GM18861 (cell line): ENCODE measurements around the gene RPN2.

ENCODE experiments used
- ATAC-seq: cut with Tn5 transposase; IDR thresholded peaks from one replicate; pipeline ENCODE4 v1.9.1; 2021; ENCODE audit not compliant: unreplicated experiment

RPN2 gene

DNA sequence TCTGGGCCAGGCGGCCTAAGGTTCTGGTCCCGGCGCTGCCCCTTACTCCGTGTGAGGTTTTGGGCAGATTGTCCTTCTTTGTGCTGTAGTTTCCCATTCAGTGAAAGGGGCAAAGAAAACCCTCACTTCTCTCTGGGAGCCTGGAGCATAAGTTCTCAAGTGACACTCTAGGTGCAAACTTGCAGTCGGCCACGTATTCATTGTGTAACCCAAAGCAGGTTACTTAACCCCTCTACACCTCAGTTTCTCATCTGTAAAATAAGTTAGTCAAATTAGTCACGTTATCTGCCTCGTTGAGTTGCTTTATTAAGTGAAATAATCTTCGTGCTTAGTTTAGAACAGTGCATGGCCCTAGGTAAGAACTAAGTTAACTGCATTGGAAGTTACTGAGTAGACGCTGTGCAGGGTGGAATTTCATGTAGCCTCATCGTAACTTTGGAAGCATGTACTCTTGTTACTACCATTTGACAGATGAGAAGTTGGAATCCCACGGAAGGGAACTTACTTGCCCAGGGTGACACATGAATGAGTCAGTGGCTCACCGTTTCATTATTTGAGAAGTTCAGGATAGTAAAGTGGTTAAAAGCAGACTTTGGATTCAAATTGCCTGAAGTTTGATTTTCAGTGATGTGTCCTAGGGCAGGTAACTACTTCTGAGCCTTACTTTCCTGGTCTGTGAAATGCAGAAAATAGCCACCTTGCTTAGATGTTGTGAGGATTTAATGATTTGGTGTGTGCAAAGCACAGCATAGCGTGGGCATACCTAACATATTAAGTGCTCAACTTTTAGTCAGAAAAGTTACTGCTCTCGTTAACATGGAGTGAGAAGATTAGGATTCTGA, 774 bp downstream of the RPN2 start:
- ATAC-seq, result no peak

DNA sequence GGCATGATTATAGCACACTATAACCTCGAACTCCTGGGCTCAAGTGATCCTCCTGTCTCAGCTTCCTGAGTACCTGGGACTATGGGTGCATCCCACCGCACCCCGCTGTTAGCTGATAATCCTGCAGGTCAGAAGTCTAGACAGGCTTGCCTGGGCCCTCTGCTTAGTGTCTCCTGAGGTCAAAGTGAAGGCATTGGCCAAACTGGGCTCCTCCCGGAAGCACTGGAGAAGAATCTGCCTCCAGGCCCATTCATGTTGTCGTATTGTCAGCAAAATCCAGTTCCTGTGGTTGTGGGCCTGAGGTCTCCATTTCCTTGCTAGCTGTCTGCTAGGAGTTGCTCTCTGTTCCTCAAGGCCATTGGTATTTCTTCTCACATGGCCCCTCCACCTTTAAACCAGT, 6.6 kb downstream of the RPN2 start:
- ATAC-seq, result no peak

DNA sequence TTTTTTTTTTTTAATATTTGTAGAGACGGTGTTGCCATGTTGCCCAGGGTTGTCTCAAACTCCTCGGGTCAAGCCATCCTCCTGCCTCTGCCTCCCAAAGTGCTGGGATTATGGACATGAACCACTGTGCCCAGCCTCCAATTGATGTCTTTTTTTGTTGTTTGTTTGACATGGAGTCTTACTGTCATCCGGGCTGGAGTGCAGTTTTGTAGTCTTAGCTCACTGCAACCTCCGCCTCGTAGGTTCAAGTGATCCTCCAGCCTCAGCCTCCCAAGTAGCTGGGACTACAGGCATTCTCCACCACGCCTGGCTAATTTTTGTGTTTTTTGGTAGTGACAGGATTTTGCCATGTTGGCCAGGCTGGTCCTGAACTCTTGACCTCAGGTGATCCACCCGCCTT, 9.7 kb downstream of the RPN2 start:
- ATAC-seq, result no peak

DNA sequence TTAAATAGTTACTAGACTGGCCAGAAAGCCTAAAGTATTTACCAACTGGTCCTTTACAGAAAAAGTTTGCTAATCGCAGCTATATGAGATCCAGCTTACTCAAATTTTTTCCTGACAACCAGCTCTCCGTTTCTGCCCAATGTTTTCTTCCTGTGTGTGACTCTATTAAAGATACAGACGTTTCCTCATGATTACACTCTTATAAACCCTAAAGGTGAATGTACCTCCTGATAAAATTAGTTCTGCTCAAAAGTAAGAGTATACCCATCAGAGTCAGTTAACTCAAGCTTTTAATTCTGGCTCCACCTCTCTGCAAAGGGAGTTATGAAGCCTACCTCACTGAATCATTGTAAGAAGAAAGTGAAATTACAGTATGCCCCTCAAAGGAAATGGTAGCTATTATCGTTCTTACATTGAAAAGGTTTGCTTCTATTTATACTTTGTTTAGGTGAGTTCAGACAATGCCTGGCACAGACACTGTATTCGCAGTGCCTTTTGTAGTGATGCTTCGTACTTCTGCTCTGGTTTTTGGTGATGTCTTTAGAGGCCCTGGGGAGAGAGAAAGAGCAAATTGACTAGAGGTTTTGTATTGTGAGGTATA, 10.4 kb downstream of the RPN2 start:
- no peak for ATAC-seq

DNA sequence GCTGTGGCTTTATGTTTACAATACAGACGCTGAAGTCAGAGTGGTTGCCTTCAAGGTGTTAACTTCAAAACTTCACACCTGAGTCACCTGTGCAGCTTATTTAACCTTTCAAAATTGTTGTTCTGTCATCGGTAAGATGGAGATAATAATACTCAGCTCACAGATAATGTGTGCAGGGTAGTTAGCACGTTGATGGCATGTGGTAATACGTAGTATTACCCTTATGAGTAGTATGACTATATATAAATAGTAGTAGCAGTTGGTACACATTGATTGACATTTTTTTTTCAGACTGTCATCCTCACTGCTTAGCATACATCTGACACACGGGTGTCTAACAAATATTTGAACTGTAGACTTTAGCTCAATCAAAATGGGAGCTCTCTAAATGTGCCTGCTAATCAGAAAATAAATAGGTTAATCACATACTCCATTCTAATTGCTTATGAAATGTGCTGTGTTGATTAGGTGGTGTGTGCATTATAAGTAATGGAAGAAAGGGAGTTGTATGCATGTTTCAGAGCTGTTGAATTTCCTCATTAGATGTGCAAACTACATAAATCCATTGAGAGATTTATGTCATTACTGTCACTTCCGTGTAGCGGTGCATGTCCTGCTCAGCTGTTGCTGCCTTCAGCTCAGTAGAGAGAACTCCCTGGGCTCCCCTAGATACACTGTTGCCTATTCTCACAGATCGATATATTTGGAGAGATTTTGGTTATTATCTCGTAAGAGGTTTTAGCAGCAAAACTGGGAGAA, 11.4 kb downstream of the RPN2 start:
- no peak for ATAC-seq

DNA sequence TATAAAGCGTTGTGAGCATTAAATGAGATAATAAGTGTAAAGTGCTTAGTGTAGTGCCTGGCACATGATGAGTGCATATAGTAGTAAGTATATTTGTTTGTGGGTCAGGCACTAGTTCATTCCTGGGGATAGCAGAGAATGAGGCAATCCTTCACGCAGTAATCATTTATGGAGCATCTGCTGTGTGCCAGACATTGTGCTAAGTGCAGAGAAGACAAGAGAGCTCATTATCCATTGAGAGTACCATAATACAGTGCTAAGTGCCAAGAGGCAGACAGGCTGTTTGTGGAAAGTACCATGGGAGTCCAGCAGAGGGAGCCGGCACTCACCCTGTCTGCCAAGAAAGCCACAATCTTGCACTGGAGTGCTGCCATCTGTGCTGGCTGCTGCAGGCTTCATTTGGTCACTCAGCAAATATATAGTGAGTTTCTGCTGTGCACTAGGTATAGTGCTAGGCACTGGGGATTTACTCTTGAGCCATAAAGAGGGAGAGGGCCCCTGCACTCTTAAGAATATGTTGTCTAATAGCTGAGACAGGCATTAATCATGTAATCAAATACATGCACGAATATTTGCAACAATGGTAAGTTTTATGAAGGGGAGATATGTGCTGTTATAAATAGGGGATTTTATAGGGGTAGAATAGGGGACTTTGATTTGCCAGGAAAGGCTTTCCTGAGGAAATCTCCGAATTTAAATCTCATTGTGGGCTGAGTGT, 13.2 kb downstream of the RPN2 start:
- ATAC-seq, result no peak

DNA sequence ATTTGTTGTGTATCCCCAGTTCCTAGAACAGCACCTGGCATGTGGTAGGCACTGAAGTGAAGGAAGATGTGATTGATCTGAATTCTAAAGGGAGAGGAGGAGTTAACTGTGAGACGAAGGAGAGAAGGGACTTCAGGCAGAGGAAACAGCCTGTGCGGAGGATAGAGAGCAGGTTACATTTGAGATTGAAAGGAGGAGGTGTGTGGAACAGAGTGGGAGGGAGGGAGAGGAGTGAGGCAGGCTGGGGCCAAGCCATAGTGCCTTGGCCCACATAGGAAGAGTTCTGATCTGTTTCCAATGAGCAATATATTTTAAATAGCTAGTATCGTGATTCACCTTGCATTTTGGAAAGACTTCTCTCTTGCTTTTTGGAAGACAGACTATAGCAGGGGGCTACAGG, 14.1 kb downstream of the RPN2 start:
- no peak for ATAC-seq

DNA sequence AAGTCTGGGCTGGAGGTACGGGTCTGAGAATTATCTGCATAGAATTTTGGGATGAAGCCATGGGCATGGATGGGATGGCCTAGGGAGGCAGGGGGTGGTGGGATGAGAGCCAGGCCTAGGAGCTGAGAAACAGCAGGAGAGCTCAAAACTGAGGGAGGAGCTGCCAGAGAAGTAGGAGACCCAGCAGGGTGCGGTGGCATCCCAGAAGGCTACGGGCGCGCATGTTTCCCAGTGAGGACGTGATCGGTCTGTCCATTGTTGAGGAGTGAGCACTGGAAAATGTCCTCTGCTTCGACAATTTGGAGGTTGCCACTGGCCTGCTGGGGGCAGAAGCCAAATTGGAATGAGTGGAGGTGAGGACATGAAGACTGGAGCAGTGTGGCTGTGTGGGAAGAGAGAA, 14.7 kb downstream of the RPN2 start:
- no peak for ATAC-seq

DNA sequence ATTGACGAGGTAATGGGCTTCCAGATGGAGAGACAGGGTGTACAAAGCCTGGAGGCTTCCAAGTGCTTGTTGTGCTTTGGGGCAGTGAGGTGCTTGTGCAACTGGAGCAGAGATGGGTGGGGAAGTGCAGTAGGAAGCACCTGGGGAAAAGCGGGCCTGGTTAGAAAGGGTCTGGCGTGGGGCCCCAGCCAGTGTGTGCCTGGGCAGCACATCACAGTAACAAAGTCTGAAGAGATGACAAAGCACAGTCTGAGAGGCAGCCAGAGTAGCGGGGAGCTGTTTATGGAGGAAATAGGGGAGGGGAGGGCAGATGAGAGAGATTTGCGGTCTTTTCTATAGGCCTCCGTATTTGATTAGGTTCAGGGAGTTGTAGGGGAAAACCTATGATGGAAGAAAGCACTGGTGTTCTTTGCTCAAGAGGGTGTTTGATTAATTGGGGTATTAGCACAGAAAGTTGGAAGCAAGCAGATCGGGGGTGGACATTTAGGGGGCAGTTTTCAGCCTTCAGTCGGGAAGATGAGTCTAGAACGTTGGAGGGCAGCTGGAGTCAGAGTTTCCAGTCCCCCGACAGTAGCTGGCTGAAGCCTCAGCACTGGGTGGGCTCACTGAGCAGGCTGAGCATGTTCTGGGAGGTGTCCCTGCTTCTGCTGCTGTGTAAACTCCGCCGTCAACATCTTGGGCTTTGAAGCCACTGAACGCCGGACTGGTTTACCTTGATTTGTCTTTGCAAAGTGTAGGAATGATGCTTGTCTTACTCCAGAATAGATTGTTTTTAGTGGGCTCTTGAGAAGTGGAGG, 15.7 kb downstream of the RPN2 start:
- ATAC-seq, result no peak

DNA sequence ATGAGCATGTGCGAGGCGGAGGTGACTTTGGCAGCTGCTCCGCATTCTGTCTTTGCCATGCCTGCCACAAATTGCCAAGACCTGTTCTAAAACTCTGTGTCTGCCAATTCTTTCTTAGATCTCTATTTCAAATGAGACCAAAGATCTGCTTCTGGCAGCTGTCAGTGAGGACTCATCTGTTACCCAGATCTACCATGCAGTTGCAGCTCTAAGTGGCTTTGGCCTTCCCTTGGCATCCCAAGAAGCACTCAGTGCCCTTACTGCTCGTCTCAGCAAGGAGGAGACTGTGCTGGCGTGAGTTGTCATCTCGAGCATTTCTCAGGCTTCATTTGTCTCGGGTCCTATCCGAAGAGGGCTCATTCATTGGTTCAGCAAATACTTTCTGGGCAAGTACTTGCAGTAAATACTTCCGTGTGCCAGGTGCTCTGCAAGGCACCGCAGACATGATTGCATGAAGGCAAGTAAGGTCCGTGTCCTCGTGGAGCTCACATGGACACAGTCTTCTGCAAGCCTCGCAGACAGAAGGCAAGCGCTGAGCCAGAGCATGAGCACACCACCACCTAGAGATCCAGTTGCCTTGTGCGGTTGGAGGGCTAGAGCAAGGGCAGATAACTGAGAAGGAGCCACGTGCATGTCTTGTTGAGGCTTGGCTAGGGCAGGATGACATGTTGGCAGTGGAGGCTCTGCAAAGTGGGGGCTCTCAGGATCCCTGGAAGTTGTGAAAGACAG, 20.0 kb downstream of the RPN2 start:
- no peak for ATAC-seq

DNA sequence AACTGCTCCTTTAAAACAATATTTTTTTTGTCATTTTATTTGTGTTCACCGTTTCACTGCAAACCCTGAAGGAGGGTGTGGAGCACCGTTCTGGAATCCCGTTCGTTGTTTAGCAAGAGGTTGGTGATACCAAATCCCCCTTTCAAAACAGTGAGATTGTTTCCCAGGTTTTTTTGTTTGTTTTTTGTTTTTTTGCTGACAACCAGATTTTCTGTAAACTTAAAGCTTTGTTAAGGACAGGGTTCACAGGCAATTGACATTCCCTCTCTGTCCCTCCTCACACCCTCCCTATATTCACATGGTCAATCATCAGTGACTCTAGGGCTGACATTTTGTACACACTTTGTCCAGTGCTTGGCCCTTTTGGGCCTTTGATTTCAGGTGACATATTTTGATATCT, 21.2 kb downstream of the RPN2 start:
- no peak for ATAC-seq

DNA sequence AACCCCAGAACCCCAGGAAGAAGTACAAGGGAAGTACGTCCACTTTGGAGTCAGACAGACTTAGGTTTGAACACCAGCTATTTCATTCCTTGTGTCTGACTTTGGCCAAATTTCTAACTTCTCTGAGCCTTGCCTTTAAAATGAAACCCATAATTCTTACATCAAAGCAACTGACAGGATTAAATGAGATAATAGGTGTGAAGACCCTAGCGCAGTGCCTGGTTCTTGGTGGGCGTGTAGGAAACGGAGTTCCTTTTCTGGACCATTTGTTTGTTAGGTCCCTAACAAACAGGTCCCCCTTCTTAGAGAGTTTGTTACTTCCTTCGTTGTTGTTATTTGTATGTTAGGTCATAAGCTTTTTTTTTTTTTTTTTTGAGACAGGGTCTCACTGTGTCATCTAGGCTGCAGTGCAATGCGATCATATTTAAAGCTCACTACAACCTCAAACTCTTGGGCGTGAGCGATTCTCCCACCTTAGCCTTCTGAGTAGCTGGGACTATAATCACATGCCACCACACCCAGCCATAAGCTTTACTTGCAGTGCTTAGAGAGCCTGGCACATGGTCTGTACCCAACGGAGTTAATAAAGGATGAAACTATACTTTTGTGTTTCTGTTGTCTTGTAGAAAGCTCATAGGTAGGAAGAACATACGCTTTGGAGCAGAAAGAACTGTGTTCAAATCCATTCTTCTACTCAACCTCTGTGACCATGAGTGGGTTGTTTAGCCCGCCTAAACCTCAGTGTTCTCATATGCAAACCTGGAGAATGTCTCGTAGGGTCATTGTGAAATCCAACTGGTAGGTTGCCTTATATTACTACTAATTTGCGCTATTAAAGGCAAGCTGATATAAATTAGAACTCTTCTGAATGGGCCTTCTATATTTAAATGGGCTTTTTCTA, 22.0 kb downstream of the RPN2 start:
- no peak for ATAC-seq

DNA sequence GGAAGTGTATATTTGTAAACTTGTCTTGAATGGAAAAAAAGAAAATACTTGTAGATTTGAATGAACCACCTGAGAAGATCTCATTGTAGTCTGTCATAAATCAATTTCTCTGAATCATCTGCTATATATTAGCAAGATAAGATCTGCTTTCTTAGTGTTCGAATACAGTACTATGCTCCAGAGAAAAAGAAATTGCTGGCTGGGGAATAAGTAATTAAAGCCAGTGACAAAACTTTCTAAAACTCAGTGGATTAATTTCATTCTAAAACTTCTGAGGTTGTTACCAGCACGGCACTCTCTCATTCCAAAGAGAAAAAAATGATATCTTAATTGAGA, 22.7 kb downstream of the RPN2 start:
- no peak for ATAC-seq

DNA sequence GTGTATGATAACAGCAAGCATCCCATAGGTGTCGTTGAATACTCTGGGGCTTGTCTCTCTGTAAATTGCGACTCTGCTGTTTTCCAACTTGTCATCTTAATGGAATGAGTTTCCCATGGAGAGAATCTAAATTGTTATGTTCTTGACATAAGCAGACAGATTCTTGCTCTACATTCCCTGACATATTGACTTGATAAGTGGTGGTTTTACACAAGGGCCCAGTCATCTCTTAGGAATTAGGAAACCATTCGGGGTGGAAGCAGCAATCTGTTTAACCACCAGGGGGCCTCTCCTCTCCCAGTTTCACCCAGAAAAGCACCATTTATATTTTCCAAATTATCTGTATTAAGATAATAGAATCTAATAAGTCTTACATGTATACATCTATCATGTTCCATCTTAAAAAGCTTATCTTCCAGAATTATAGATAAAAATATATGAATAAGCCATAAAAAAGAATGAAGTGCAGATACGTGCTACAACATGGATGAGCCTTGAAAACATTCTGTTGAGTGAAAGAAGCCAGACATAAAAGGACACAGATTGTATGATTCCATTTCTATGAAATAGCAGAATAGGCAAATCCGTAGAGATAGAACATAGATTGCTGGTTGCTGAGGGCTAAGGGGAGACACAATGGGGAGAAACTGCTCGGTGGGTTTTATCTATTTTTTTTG, 23.3 kb downstream of the RPN2 start:
- no peak for ATAC-seq

DNA sequence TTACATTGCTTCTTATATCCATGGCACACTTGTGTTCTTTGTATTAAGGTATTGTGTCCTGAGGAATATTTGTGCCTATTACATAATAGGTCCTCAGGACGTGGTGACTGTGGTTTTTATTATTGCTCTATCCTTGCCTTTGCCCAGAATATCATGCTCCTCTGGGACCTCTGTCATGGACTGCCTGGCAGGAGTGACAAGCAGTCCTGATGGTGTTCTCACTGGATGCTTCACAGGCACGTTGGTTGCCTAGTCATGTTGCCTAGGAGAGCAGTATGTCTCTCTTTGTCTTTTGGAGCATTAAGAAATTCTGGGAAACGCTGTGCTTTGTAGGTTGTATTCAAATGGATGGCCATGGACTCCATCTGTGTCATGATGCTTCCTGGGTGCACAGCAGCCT, 24.9 kb downstream of the RPN2 start:
- ATAC-seq, result no peak

DNA sequence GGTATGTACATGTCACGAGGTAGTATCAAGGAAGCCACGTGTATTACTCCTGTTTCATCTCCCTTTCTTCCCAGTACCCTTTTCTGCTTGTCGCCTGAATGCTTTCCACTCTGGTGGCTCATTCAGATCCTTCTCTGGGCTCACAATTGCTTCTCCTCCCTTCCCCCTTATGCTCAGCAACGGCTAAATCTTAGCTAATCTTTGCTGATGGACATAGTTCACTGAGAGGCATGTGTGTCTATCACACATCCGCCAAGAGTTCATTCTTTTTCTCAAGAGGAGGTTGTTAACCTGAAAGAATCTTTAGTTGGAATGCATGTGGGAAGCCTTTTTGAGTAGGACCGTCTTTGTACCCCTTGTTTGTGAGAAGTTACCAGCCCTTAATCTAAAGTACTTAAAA, 26.0 kb downstream of the RPN2 start:
- no peak for ATAC-seq

DNA sequence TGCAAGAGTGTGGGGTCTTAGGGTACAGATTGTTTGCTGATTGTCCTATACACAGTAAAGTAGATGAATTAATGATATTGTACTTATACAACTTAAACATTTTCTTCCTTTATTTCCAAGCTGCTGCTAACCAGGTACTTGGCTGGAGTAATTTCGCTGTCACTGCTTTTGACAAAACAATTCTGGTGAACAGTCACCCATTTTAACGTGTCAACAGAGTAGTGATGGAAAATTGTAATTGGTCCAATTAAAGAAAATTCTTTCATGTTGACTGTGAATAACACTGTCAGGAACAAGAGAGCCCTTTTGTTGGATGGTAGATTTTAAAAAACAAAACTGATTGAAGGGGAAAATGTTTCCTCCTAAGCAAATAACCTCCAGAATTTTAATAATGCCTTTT, 26.7 kb downstream of the RPN2 start:
- no peak for ATAC-seq

DNA sequence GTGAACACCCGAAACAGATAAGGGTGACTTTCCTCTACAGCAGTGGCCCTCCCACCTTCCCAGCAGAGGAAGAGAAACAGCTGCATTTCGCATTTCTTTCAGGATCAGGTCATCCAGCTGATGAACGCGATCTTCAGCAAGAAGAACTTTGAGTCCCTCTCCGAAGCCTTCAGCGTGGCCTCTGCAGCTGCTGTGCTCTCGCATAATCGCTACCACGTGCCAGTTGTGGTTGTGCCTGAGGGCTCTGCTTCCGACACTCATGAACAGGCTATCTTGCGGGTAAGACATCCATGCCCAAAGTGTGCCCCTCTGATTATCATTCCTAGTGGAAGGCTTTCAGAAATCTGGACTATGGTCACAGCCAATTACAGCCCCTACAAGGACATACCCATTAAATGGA, 28.0 kb downstream of the RPN2 start:
- no peak for ATAC-seq

DNA sequence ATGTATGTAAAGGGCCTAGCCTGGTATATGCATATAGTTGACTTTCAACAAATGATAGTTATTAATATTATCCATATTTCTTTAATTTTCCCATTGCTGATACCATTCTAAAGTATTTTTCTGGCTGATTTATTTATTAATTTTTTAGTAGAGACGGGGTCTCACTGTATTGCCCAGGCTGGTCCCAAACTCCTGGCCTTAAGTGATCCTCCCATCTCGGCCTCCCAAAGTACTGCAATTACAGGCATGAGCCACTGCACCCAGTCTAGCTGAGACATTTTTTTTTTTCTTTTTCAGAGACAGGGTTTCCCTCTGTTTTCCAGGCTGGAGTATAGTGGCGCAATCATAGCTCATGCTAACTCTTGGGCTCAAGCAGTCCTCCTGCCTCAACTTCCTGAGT, 30.1 kb downstream of the RPN2 start:
- ATAC-seq, result no peak
